ENCODE results near the gene MIGA2. TPM values are rescaled to one million over a fixed set of nuclear protein-coding genes. Genes with fewer than 3 reads are reported as not detected.

Gene MIGA2
- total RNA-seq, 1 experiment from 2014 or later, result 29.6 TPM

DNA sequence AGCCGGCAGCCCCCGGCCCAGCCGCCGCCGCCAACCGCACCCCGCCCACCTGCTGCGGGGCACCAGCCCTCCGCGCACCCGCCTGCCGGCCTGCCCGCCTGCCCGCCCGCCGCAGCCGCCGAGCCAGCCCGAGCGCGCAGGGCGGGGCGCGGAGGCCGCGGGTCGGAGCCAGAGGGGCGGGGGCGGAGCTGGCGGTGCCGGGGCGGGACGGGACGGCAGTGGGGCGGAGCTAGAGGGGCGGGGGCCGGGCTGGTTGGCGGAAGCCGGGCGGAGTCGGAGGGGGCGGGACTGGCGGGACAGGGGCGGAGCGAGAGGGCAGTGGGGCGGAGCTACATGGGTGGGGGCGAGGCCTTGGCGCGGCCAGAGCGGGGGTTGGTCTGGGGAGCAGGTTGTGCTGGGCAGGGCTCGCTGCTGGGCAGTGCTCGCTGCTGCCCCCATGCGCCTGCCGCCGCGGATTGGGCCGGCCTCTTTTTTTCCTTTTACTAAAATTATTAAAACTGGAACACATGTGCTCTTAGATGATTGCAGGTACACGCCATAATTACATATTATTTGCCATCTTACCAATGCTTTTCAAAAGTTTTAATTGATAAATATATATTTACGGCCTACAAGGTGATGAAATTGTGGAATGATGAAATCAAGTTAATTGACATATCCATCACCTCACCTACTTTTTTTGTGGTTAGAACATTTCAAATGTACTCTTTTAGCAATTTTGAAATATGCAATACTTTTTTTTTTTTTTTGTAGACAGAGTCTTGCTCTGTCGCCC is 8.0 kb upstream of the MIGA2 start, which contains the start of gene SH3GLB2:
Gene SH3GLB2, minus strand, starts transcription at position 140 of the 775 bp plus-strand sequence. CDS start 177 bp downstream, outside the sequence.
- intact Hi-C loops (cut with micrococcal nuclease), result no loop called here
- DNase-seq (peak; percentile 83), ATAC-seq (peak; percentile 84)
- no peak for TF ChIP-seq EZH2phosphoT487 (IDR thresholded peaks at IDR 0.05; ENCODE audit: borderline replicate concordance, low read length)
- TF ChIP-seq CTCF (conservative IDR thresholded peaks at IDR 0.05; ENCODE audit: low read depth, low read length), result peak; percentile 64
- TF ChIP-seq EZH2 (IDR thresholded peaks at IDR 0.05; ENCODE audit: low read length, unreplicated experiment), result no peak
- no peaks in the 10 kb centered on the region for H3K27me3 ChIP-seq (ENCODE audit: low read length)
- no peaks in the 10 kb centered on the region for H4K20me1 ChIP-seq (ENCODE audit: low read length)
- BruUV-seq (replicated peaks), result no TSS peak
- H3K27ac ChIP-seq (ENCODE audit: low read length), result no peak within 1 kb of the TSS
- H3K36me3 ChIP-seq (ENCODE audit: low read depth, low read length), result no peaks in the 10 kb centered on the region
- H3K9me2 ChIP-seq (replicated peaks; ENCODE audit: low read length), result no peaks in the 10 kb centered on the region
- ChIA-PET CTCF (interaction anchor here (0.5 to 1.0 kb wide), 13 partner anchors 14 to 357 kb away, joined by 3 to 9 read pairs (median 3); partner anchors contain the start of genes ENDOG, KYAT1 and LRRC8A), POLR2A (ENCODE audit: unreplicated experiment) (interaction anchor here (0.5 to 1.0 kb wide), 2 partner anchors 24 to 53 kb away, joined by 3 to 4 read pairs; partner anchors contain the start of gene DOLPP1)
- H3K9ac ChIP-seq (ENCODE audit: low read length), result peak within 1 kb of the TSS; percentile 66
- H3F3A ChIP-seq (ENCODE audit: low read length, unreplicated experiment), result no peaks in the 10 kb centered on the region
- H3K4me1 ChIP-seq (ENCODE audit: insufficient read depth, low read length), result peaks cover 15% of the 10 kb centered on the region; the same call in 1 of the 2 replicates
- 0 out of 2 replicates have a peak within 1 kb of the TSS, but pooled peaks have one; percentile 59 for H2AFZ ChIP-seq (ENCODE audit: low read length)
- H3K4me3 ChIP-seq (ENCODE audit: low read length), result peak within 1 kb of the TSS; percentile 84
- H3K4me2 ChIP-seq (ENCODE audit: low read length), result peak within 1 kb of the TSS; percentile 94
- H3K9me3 ChIP-seq (ENCODE audit: low read length), result no peaks in the 10 kb centered on the region
- H3K79me2 ChIP-seq (ENCODE audit: low read length), result peaks cover 29% of the 10 kb centered on the region

DNA sequence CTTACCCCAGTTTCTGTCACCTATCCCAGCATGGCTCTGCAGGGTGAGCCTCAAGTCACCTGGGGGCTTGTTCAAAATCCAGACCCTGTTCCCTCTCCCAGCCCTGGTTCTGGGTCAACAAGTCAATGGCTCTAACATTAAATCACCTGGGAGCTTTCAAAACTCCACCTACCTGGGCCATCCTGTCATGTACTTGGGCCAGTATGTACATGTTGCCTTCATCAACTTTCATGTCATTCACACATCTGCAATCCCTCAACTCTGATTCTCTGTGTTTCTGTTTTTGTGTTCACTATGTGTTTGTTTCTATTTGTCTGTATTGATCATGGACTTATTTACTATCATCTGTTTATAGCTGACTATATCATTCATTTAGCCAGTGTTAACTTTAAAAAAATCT is 6.2 kb upstream of the MIGA2 start:
- H3K9me2 ChIP-seq (replicated peaks; ENCODE audit: low read length), result no peaks in the 10 kb centered on the region
- H2AFZ ChIP-seq (ENCODE audit: low read length), result no peak overlapping the region
- TF ChIP-seq CTCF (conservative IDR thresholded peaks at IDR 0.05; ENCODE audit: low read depth, low read length) (no peak), EZH2 (IDR thresholded peaks at IDR 0.05; ENCODE audit: low read length, unreplicated experiment) (no peak), EZH2phosphoT487 (IDR thresholded peaks at IDR 0.05; ENCODE audit: borderline replicate concordance, low read length) (no peak)
- no peak overlapping the region for H3K4me2 ChIP-seq (ENCODE audit: low read length)
- peaks cover 23% of the 10 kb centered on the region for H3K79me2 ChIP-seq (ENCODE audit: low read length)
- H3K4me3 ChIP-seq (ENCODE audit: low read length), result no peak overlapping the region
- ATAC-seq, result no peak
- no peaks in the 10 kb centered on the region for H3K9me3 ChIP-seq (ENCODE audit: low read length)
- peaks cover 15% of the 10 kb centered on the region; the same call in 1 of the 2 replicates for H3K4me1 ChIP-seq (ENCODE audit: insufficient read depth, low read length)
- H3F3A ChIP-seq (ENCODE audit: low read length, unreplicated experiment), result no peaks in the 10 kb centered on the region
- ChIA-PET POLR2A (ENCODE audit: unreplicated experiment) (no interaction called here), CTCF (no interaction called here)
- no TSS peak for BruUV-seq (replicated peaks)
- no peaks in the 10 kb centered on the region for H3K36me3 ChIP-seq (ENCODE audit: low read depth, low read length)
- H3K27me3 ChIP-seq (ENCODE audit: low read length), result no peaks in the 10 kb centered on the region
- H4K20me1 ChIP-seq (ENCODE audit: low read length), result no peaks in the 10 kb centered on the region
- H3K9ac ChIP-seq (ENCODE audit: low read length), result no peak overlapping the region
- intact Hi-C loops (cut with micrococcal nuclease), result no loop called here
- no peak for DNase-seq
- H3K27ac ChIP-seq (ENCODE audit: low read length), result no peak overlapping the region

GRCh38 chr9:129031514-129031913 is 4.9 kb upstream of the MIGA2 start:
- Histone ChIP-seq H3K36me3 (ENCODE audit: low read depth, low read length) (no peaks in the 10 kb centered on the region), H3K4me1 (ENCODE audit: insufficient read depth, low read length) (peaks cover 11% of the 10 kb centered on the region; the same call in 1 of the 2 replicates), H4K20me1 (ENCODE audit: low read length) (no peaks in the 10 kb centered on the region), H3K27ac (ENCODE audit: low read length) (no peak overlapping the region), H3F3A (ENCODE audit: low read length, unreplicated experiment) (no peaks in the 10 kb centered on the region), H2AFZ (ENCODE audit: low read length) (no peak overlapping the region), H3K79me2 (ENCODE audit: low read length) (peaks cover 14% of the 10 kb centered on the region), H3K4me2 (ENCODE audit: low read length) (no peak overlapping the region), H3K4me3 (ENCODE audit: low read length) (no peak overlapping the region), H3K27me3 (ENCODE audit: low read length) (no peaks in the 10 kb centered on the region), H3K9me2 (replicated peaks; ENCODE audit: low read length) (no peaks in the 10 kb centered on the region), H3K9me3 (ENCODE audit: low read length) (no peaks in the 10 kb centered on the region), H3K9ac (ENCODE audit: low read length) (no peak overlapping the region)
- intact Hi-C loops (cut with micrococcal nuclease), result no loop called here
- DNase-seq, result no peak
- POLR2A ChIA-PET (ENCODE audit: unreplicated experiment), result no interaction called here
- CTCF ChIA-PET, result no interaction called here
- ATAC-seq, result no peak
- BruUV-seq (replicated peaks), result no TSS peak
- TF ChIP-seq EZH2phosphoT487 (IDR thresholded peaks at IDR 0.05; ENCODE audit: borderline replicate concordance, low read length) (no peak), CTCF (conservative IDR thresholded peaks at IDR 0.05; ENCODE audit: low read depth, low read length) (no peak), EZH2 (IDR thresholded peaks at IDR 0.05; ENCODE audit: low read length, unreplicated experiment) (no peak)

Measured in PC-3 (cell line).